Liver (tissue), 3 donors: Measurements from ENCODE around the gene SLC24A4.

Experiments
- ATF3 ChIP-seq: IDR thresholded peaks from 2 replicates; pipeline ENCODE4 v1.6.1; 2016; ENCODE audit warnings: antibody characterized with exemption
- EGR1 ChIP-seq, 2 donors: IDR thresholded peaks; 2 replicates each; pipeline ENCODE4 v1.6.1; 2016 to 2018; ENCODE audit warnings: antibody characterized with exemption in 2 of 2, low read depth in 2 of 2
- FOXA1 ChIP-seq: IDR thresholded peaks from 2 replicates; pipeline ENCODE4 v1.6.1; 2016; ENCODE audit warnings: antibody characterized with exemption
- FOXA2 ChIP-seq: IDR thresholded peaks from 2 replicates; pipeline ENCODE4 v1.6.1; 2016; ENCODE audit warnings: antibody characterized with exemption
- GABPA ChIP-seq, 2 donors: IDR thresholded peaks in 1 of 2; conservative IDR thresholded peaks in 1 of 2; 2 replicates each; pipeline ENCODE4 v1.6.1; 2016; ENCODE audit warnings: antibody characterized with exemption in 2 of 2, mild to moderate bottlenecking in 1 of 2, moderate library complexity in 1 of 2
- JUND ChIP-seq, 2 donors: IDR thresholded peaks; 2 replicates each; pipeline ENCODE4 v1.6.1; 2016; ENCODE audit warnings: antibody characterized with exemption in 2 of 2
- MAX ChIP-seq: IDR thresholded peaks from 2 replicates; pipeline ENCODE4 v1.6.1; 2016; ENCODE audit warnings: antibody characterized with exemption
- RAD21 ChIP-seq, 2 donors: IDR thresholded peaks; 2 replicates each; pipeline ENCODE4 v1.6.1; 2016; ENCODE audit warnings: antibody characterized with exemption in 2 of 2, mild to moderate bottlenecking in 2 of 2
- REST ChIP-seq: IDR thresholded peaks from 2 replicates; pipeline ENCODE4 v1.6.1; 2016; ENCODE audit warnings: antibody characterized with exemption, mild to moderate bottlenecking
- SP1 ChIP-seq: IDR thresholded peaks from 2 replicates; pipeline ENCODE4 v1.6.1; 2018; ENCODE audit warnings: antibody characterized with exemption, mild to moderate bottlenecking
- TAF1 ChIP-seq: conservative IDR thresholded peaks from 2 replicates; pipeline ENCODE4 v1.6.1; 2016; ENCODE audit warnings: antibody characterized with exemption, mild to moderate bottlenecking
- YY1 ChIP-seq: IDR thresholded peaks from 2 replicates; pipeline ENCODE4 v1.6.1; 2016; ENCODE audit warnings: antibody characterized with exemption, mild to moderate bottlenecking
- TF ChIP-seq, protein P1 (sequence below): fragments of 150-350 bp; IDR thresholded peaks from 2 replicates; pipeline ENCODE4 v1.5.1; 2017; ENCODE audit warnings: improper control_type of control experiment, low read depth, low read length; ENCODE audit not compliant: missing input control
- donor health status: healthy.
- donor health status: healthy.

GRCh38 chr14:92472860-92473259 is 149.9 kb downstream of the SLC24A4 start:
- TF ChIP-seq, protein P1, sequence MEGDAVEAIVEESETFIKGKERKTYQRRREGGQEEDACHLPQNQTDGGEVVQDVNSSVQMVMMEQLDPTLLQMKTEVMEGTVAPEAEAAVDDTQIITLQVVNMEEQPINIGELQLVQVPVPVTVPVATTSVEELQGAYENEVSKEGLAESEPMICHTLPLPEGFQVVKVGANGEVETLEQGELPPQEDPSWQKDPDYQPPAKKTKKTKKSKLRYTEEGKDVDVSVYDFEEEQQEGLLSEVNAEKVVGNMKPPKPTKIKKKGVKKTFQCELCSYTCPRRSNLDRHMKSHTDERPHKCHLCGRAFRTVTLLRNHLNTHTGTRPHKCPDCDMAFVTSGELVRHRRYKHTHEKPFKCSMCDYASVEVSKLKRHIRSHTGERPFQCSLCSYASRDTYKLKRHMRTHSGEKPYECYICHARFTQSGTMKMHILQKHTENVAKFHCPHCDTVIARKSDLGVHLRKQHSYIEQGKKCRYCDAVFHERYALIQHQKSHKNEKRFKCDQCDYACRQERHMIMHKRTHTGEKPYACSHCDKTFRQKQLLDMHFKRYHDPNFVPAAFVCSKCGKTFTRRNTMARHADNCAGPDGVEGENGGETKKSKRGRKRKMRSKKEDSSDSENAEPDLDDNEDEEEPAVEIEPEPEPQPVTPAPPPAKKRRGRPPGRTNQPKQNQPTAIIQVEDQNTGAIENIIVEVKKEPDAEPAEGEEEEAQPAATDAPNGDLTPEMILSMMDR = no peak
- no peak for TF ChIP-seq MAX
- no peak for TF ChIP-seq EGR1 (IDR thresholded peaks at IDR 0.05; ENCODE audit: low read depth in 2 of 2)
- no peak for TF ChIP-seq TAF1
- TF ChIP-seq ATF3 = no peak
- no peak for TF ChIP-seq REST
- no peak for TF ChIP-seq RAD21 (IDR thresholded peaks at IDR 0.05)
- no peak for TF ChIP-seq SP1
- no peak for TF ChIP-seq GABPA (IDR thresholded peaks at IDR 0.05 in 1 of 2, conservative IDR thresholded peaks at IDR 0.05 in 1 of 2)
- TF ChIP-seq FOXA1 = no peak
- TF ChIP-seq YY1 = no peak
- TF ChIP-seq JUND (IDR thresholded peaks at IDR 0.05) = no peak
- TF ChIP-seq FOXA2 = no peak
